Activated CD4-positive, alpha-beta memory T cell treated with anti-CD3 and anti-CD28 coated beads, Interleukin-2, amount 10 ng/mL, durations not matched to agents 7 days and 5 days (primary cell): ENCODE results near the gene STX11. TPM values are rescaled to one million over a fixed set of nuclear protein-coding genes. Genes with fewer than 3 reads are reported as not detected.

Source experiments
- CTCF ChIA-PET: fragments of 350-600 bp; sonication (Branson Sonifier 250); formaldehyde crosslinking; loops from one replicate; lab custom pipeline; 2021; ENCODE audit warnings: antibody characterized with exemption, inconsistent platforms; lab: Charles Lee
- POLR2A ChIA-PET: fragments of 350-600 bp; sonication (Branson Sonifier 250); formaldehyde crosslinking; loops from one replicate; lab custom pipeline; 2021; ENCODE audit warnings: antibody characterized with exemption; lab: Charles Lee
- DNase-seq: peaks from one replicate; pipeline ENCODE4 v3.0.0-alpha.2; 2020
- H3K27ac Mint-ChIP-seq: one replicate; pipeline ENCODE4 v1.8.0; 2021; ENCODE audit warnings: mild to moderate bottlenecking, mixed read lengths
- H3K27me3 Mint-ChIP-seq: one replicate; pipeline ENCODE4 v1.8.0; 2021; ENCODE audit warnings: mixed read lengths
- H3K36me3 Mint-ChIP-seq: one replicate; pipeline ENCODE4 v1.8.0; 2021; ENCODE audit warnings: low read depth, mixed read lengths
- H3K4me1 Mint-ChIP-seq: one replicate; pipeline ENCODE4 v1.8.0; 2021; ENCODE audit warnings: mixed read lengths
- H3K4me3 Mint-ChIP-seq: one replicate; pipeline ENCODE4 v1.8.0; 2021; ENCODE audit warnings: mild to moderate bottlenecking, mixed read lengths
- H3K9me3 Mint-ChIP-seq: one replicate; pipeline ENCODE4 v1.8.0; 2021; ENCODE audit warnings: mixed read lengths
- total RNA-seq, 2 experiments: library from RNA; stranded (reverse); gene quantifications; one replicate each; pipeline ENCODE4 v1.2.3, GENCODE V29; 2021

STX11 gene
- 10 to 100 TPM; 23.8 to 25.0 TPM for total RNA-seq

- Mint-ChIP-seq H3K27ac (peak within 1 kb of the TSS; percentile 99), H3K9me3 (no peaks in the 10 kb centered on the region), H3K4me3 (peak within 1 kb of the TSS; percentile 89), H3K36me3 (peaks cover 37% of the 10 kb centered on the region), H3K4me1 (peaks cover 45% of the 10 kb centered on the region), H3K27me3 (peaks cover 7% of the 10 kb centered on the region)
- ChIA-PET CTCF (interaction anchor here (0.8 to 1.8 kb wide), 3 partner anchors 54 to 86 kb away, joined by 4 to 5 read pairs (median 5); partner anchors contain the start of gene SF3B5), POLR2A (interaction anchor here (1.0 to 3.4 kb wide), 20 partner anchors 9 to 1265 kb away, joined by 3 to 29 read pairs (median 6); partner anchors contain the start of gene SF3B5)
- peak; percentile 85 for DNase-seq
Observed at GRCh38 chr6:144149894-144150709, at the start of gene STX11. STX11 (plus strand) TSS chr6:144150517; CDS start chr6:144186628, 36,111 bp downstream.

- ChIA-PET CTCF (interaction anchor here (0.7 to 2.1 kb wide), 3 partner anchors 113 to 353 kb away, joined by 3 to 10 read pairs (median 4); no protein-coding TSS in a partner anchor), POLR2A (interaction anchor here (1.5 kb wide), 1 partner anchor 40 kb away, joined by 3 read pairs; no protein-coding TSS in a partner anchor)
- Mint-ChIP-seq H3K4me1 (peaks cover 7% of the 10 kb centered on the region), H3K27ac (no peak overlapping the region), H3K36me3 (no peaks in the 10 kb centered on the region), H3K27me3 (peaks cover 2% of the 10 kb centered on the region), H3K9me3 (no peaks in the 10 kb centered on the region), H3K4me3 (no peak overlapping the region)
- no peak for DNase-seq
Observed at GRCh38 chr6:144103026-144103563, 47.2 kb upstream of the STX11 start.

GRCh38 chr6:144104488-144104887 is 45.8 kb upstream of the STX11 start:
- H3K4me1 Mint-ChIP-seq: peaks cover 7% of the 10 kb centered on the region
- H3K9me3 Mint-ChIP-seq: no peaks in the 10 kb centered on the region
- peaks cover 5% of the 10 kb centered on the region for H3K27me3 Mint-ChIP-seq
- no peak overlapping the region for H3K4me3 Mint-ChIP-seq
- H3K27ac Mint-ChIP-seq: no peak overlapping the region
- ChIA-PET CTCF (interaction anchor here (0.8 to 2.9 kb wide), 4 partner anchors 112 to 378 kb away, joined by 4 to 31 read pairs (median 5); no protein-coding TSS in a partner anchor), POLR2A (interaction anchor here (0.8 kb wide), 1 partner anchor 45 kb away, joined by 3 read pairs; the partner anchor contains the start of gene STX11)
- no peaks in the 10 kb centered on the region for H3K36me3 Mint-ChIP-seq
- DNase-seq: no peak

GRCh38 chr6:144104898-144105487 is 45.3 kb upstream of the STX11 start:
- no peaks in the 10 kb centered on the region for H3K9me3 Mint-ChIP-seq
- H3K36me3 Mint-ChIP-seq: no peaks in the 10 kb centered on the region
- no peak overlapping the region for H3K27ac Mint-ChIP-seq
- H3K4me3 Mint-ChIP-seq: no peak overlapping the region
- ChIA-PET POLR2A (interaction anchor here (0.8 kb wide), 1 partner anchor 45 kb away, joined by 3 read pairs; the partner anchor contains the start of gene STX11), CTCF (interaction anchor here (0.6 to 2.9 kb wide), 7 partner anchors 47 to 463 kb away, joined by 3 to 31 read pairs (median 4); no protein-coding TSS in a partner anchor)
- peaks cover 5% of the 10 kb centered on the region for H3K27me3 Mint-ChIP-seq
- H3K4me1 Mint-ChIP-seq: peaks cover 7% of the 10 kb centered on the region
- DNase-seq: no peak

GRCh38 chr6:144106206-144106605 is 44.1 kb upstream of the STX11 start:
- H3K27ac Mint-ChIP-seq: no peak overlapping the region
- H3K9me3 Mint-ChIP-seq: no peaks in the 10 kb centered on the region
- POLR2A ChIA-PET: interaction anchor here (1.4 kb wide), 1 partner anchor 110 kb away, joined by 4 read pairs; no protein-coding TSS in a partner anchor
- no peaks in the 10 kb centered on the region for H3K36me3 Mint-ChIP-seq
- peaks cover 5% of the 10 kb centered on the region for H3K27me3 Mint-ChIP-seq
- peaks cover 7% of the 10 kb centered on the region for H3K4me1 Mint-ChIP-seq
- no peak overlapping the region for H3K4me3 Mint-ChIP-seq
- CTCF ChIA-PET: interaction anchor here (0.6 to 2.9 kb wide), 3 partner anchors 112 to 373 kb away, joined by 3 to 31 read pairs (median 3); no protein-coding TSS in a partner anchor
- no peak for DNase-seq

- ChIA-PET POLR2A (interaction anchor here (0.6 to 1.2 kb wide), 2 partner anchors 371 to 1453 kb away, joined by 3 to 4 read pairs; no protein-coding TSS in a partner anchor), CTCF (no interaction called here)
- Mint-ChIP-seq H3K4me3 (no peak overlapping the region), H3K9me3 (no peaks in the 10 kb centered on the region), H3K27me3 (peaks cover 5% of the 10 kb centered on the region), H3K4me1 (peaks cover 6% of the 10 kb centered on the region), H3K27ac (no peak overlapping the region), H3K36me3 (no peaks in the 10 kb centered on the region)
- DNase-seq: no peak
Observed at GRCh38 chr6:144110210-144110609, 40.1 kb upstream of the STX11 start.

GRCh38 chr6:144113366-144113765 is 37.0 kb upstream of the STX11 start:
- Mint-ChIP-seq H3K9me3 (no peaks in the 10 kb centered on the region), H3K36me3 (no peaks in the 10 kb centered on the region), H3K27me3 (peaks cover 5% of the 10 kb centered on the region), H3K27ac (no peak overlapping the region), H3K4me3 (no peak overlapping the region), H3K4me1 (no peaks in the 10 kb centered on the region)
- no peak for DNase-seq
- ChIA-PET CTCF (no interaction called here), POLR2A (no interaction called here)

GRCh38 chr6:144115219-144115618 is 35.1 kb upstream of the STX11 start:
- POLR2A ChIA-PET: no interaction called here
- H3K4me1 Mint-ChIP-seq: no peaks in the 10 kb centered on the region
- H3K27me3 Mint-ChIP-seq: peaks cover 2% of the 10 kb centered on the region
- DNase-seq: no peak
- CTCF ChIA-PET: interaction anchor here (1.1 kb wide), 1 partner anchor 104 kb away, joined by 4 read pairs; no protein-coding TSS in a partner anchor
- H3K36me3 Mint-ChIP-seq: no peaks in the 10 kb centered on the region
- no peak overlapping the region for H3K4me3 Mint-ChIP-seq
- no peak overlapping the region for H3K27ac Mint-ChIP-seq
- no peaks in the 10 kb centered on the region for H3K9me3 Mint-ChIP-seq

- CTCF ChIA-PET: no interaction called here
- POLR2A ChIA-PET: no interaction called here
- Mint-ChIP-seq H3K9me3 (no peaks in the 10 kb centered on the region), H3K36me3 (no peaks in the 10 kb centered on the region), H3K27me3 (peaks cover 2% of the 10 kb centered on the region), H3K4me3 (no peak overlapping the region), H3K27ac (no peak overlapping the region), H3K4me1 (no peaks in the 10 kb centered on the region)
- no peak for DNase-seq
Observed at GRCh38 chr6:144119376-144119775, 30.9 kb upstream of the STX11 start.

- Mint-ChIP-seq H3K27ac (no peak overlapping the region), H3K27me3 (no peaks in the 10 kb centered on the region), H3K9me3 (no peaks in the 10 kb centered on the region), H3K4me3 (no peak overlapping the region), H3K4me1 (no peaks in the 10 kb centered on the region), H3K36me3 (no peaks in the 10 kb centered on the region)
- CTCF ChIA-PET: no interaction called here
- no peak for DNase-seq
- POLR2A ChIA-PET: no interaction called here
Observed at GRCh38 chr6:144122861-144123260, 27.5 kb upstream of the STX11 start.

GRCh38 chr6:144123421-144123820 is 26.9 kb upstream of the STX11 start:
- no peaks in the 10 kb centered on the region for H3K4me1 Mint-ChIP-seq
- H3K36me3 Mint-ChIP-seq: no peaks in the 10 kb centered on the region
- H3K27me3 Mint-ChIP-seq: peaks cover 1% of the 10 kb centered on the region
- ChIA-PET CTCF (interaction anchor here (0.5 to 0.6 kb wide), 2 partner anchors 183 to 1912 kb away, joined by 3 read pairs; no protein-coding TSS in a partner anchor), POLR2A (no interaction called here)
- H3K4me3 Mint-ChIP-seq: no peak overlapping the region
- DNase-seq: no peak
- H3K27ac Mint-ChIP-seq: no peak overlapping the region
- H3K9me3 Mint-ChIP-seq: no peaks in the 10 kb centered on the region

- H3K4me1 Mint-ChIP-seq: no peaks in the 10 kb centered on the region
- CTCF ChIA-PET: interaction anchor here (0.5 to 0.6 kb wide), 2 partner anchors 184 to 1913 kb away, joined by 3 read pairs; no protein-coding TSS in a partner anchor
Observed at GRCh38 chr6:144123836-144124235, 26.5 kb upstream of the STX11 start.

More at GRCh38 chr6:144123836-144124235, 26.5 kb upstream of the STX11 start:
- POLR2A ChIA-PET: interaction anchor here (0.8 kb wide), 1 partner anchor 35 kb away, joined by 5 read pairs; no protein-coding TSS in a partner anchor
- no peak overlapping the region for H3K4me3 Mint-ChIP-seq
- DNase-seq: no peak
- no peaks in the 10 kb centered on the region for H3K9me3 Mint-ChIP-seq
- H3K27ac Mint-ChIP-seq: no peak overlapping the region
- peaks cover 2% of the 10 kb centered on the region for H3K27me3 Mint-ChIP-seq
- no peaks in the 10 kb centered on the region for H3K36me3 Mint-ChIP-seq
